Tibial nerve (tissue), 4 donors: Measurements from ENCODE around the gene SFXN3.

Experiments
- EP300 ChIP-seq, 2 donors: sonication (generic); formaldehyde crosslinking; IDR thresholded peaks; one replicate each; pipeline ENCODE4 v1.6.1; 2017; ENCODE audit warnings: antibody characterized with exemption in 2 of 2, mild to moderate bottlenecking in 1 of 2
- TF ChIP-seq, protein P1 (sequence below), 5 experiments: fragments of 200-600 bp in 3 of 5; fragments of 450-650 bp in 2 of 5; sonication (generic) in 3 of 5; IDR thresholded peaks; one replicate each; pipeline ENCODE4 v1.5.1; 2016 to 2019; ENCODE audit warnings: antibody characterized with exemption in 5 of 5, mild to moderate bottlenecking in 3 of 5, moderate library complexity in 2 of 5

DNA sequence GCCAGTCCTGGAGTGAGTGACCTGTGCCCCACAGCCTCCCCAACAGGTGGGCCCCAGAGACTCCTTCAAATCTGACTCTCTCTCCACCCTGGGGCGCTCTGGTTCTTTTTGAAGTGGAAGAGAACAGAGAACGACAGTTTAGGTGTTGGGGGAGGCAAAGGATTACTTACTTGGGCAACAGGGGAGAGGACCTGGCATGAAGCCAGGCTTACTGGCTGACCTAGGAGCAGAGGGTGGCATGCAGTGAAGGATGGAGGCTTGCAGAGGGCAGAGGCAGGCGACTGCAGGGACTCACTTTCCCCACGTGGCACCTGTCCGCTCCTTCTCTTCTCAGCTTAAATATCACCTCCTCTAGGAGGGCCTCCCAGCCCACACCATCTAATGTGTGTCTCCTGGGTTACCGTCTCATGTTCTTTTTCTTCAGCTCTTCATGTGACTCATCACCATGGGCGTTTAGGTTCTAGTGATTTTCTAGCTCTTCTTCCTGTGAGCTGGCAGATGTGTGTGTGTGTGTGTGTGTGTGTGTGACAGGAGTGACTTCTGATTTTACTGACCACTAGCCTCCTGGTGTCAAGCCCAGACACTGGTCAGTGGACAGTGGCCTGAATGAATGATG lies 16.0 kb upstream of the SFXN3 start:
- TF ChIP-seq, protein P1, sequence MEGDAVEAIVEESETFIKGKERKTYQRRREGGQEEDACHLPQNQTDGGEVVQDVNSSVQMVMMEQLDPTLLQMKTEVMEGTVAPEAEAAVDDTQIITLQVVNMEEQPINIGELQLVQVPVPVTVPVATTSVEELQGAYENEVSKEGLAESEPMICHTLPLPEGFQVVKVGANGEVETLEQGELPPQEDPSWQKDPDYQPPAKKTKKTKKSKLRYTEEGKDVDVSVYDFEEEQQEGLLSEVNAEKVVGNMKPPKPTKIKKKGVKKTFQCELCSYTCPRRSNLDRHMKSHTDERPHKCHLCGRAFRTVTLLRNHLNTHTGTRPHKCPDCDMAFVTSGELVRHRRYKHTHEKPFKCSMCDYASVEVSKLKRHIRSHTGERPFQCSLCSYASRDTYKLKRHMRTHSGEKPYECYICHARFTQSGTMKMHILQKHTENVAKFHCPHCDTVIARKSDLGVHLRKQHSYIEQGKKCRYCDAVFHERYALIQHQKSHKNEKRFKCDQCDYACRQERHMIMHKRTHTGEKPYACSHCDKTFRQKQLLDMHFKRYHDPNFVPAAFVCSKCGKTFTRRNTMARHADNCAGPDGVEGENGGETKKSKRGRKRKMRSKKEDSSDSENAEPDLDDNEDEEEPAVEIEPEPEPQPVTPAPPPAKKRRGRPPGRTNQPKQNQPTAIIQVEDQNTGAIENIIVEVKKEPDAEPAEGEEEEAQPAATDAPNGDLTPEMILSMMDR (IDR thresholded peaks at IDR 0.05) = no peak
- no peak for TF ChIP-seq EP300 (IDR thresholded peaks at IDR 0.05)
